Trophoblast cell (in vitro differentiated cells and primary cell): ENCODE measurements around the gene RXFP3.

Experiments
- DNase-seq, 2 donors: peaks; one replicate each; pipeline ENCODE4 v3.0.0-alpha.2; 2016
- H2AFZ ChIP-seq: 2 replicates; pipeline ENCODE4 v1.6.1; 2013; ENCODE audit warnings: low read length, moderate library complexity, mild to moderate bottlenecking; ENCODE audit not compliant: insufficient read depth, poor library complexity
- H2AK5ac ChIP-seq: 2 replicates; pipeline ENCODE4 v1.6.1; 2013; ENCODE audit warnings: mild to moderate bottlenecking, low read length
- H2BK120ac ChIP-seq: 2 replicates; pipeline ENCODE4 v1.6.1; 2013; ENCODE audit warnings: low read length, mild to moderate bottlenecking, moderate library complexity; ENCODE audit not compliant: insufficient read depth, poor library complexity
- H2BK12ac ChIP-seq: 2 replicates; pipeline ENCODE4 v1.6.1; 2013; ENCODE audit warnings: mild to moderate bottlenecking, low read length, moderate library complexity
- H2BK5ac ChIP-seq: 2 replicates; pipeline ENCODE4 v1.6.1; 2013; ENCODE audit warnings: low read length, low read depth, moderate library complexity, mild to moderate bottlenecking; ENCODE audit not compliant: poor library complexity
- H3K14ac ChIP-seq: 2 replicates; pipeline ENCODE4 v1.6.1; 2013; ENCODE audit warnings: mild to moderate bottlenecking, low read length
- H3K18ac ChIP-seq: 2 replicates; pipeline ENCODE4 v1.6.1; 2013; ENCODE audit warnings: mild to moderate bottlenecking, low read length
- H3K23ac ChIP-seq: 2 replicates; pipeline ENCODE4 v1.6.1; 2013; ENCODE audit warnings: low read length
- H3K27ac ChIP-seq: 2 replicates; pipeline ENCODE4 v1.5.1; 2013; ENCODE audit warnings: low read depth, mild to moderate bottlenecking, inconsistent platforms, low read length, moderate library complexity
- H3K27me3 ChIP-seq: 2 replicates; pipeline ENCODE4 v1.6.1; 2013; ENCODE audit warnings: inconsistent platforms, mild to moderate bottlenecking, low read length, moderate library complexity; ENCODE audit not compliant: insufficient read depth
- H3K36me3 ChIP-seq, 2 experiments: 1 replicate in 1 of 2; 2 replicates in 1 of 2; pipeline ENCODE4 v1.6.1; 2013; ENCODE audit warnings: low read length in 2 of 2, mild to moderate bottlenecking in 2 of 2, moderate library complexity in 1 of 2; ENCODE audit not compliant: insufficient read depth in 2 of 2, control insufficient read depth in 1 of 2
- H3K4ac ChIP-seq: 2 replicates; pipeline ENCODE4 v1.6.1; 2013; ENCODE audit warnings: low read depth, mild to moderate bottlenecking, low read length, moderate library complexity
- H3K4me1 ChIP-seq, 2 experiments: 1 replicate in 1 of 2; 2 replicates in 1 of 2; pipeline ENCODE4 v1.6.1; 2013; ENCODE audit warnings: low read length in 2 of 2, mild to moderate bottlenecking in 2 of 2, moderate library complexity in 1 of 2; ENCODE audit not compliant: insufficient read depth in 2 of 2, control insufficient read depth in 1 of 2
- H3K4me2 ChIP-seq: 2 replicates; pipeline ENCODE4 v1.6.1; 2013; ENCODE audit warnings: inconsistent platforms, mild to moderate bottlenecking, low read length, moderate library complexity
- H3K4me3 ChIP-seq: 2 replicates; pipeline ENCODE4 v1.5.1; 2013; ENCODE audit warnings: mild to moderate bottlenecking, low read depth, low read length, inconsistent platforms
- H3K79me1 ChIP-seq: one replicate; pipeline ENCODE4 v1.6.1; 2013; ENCODE audit warnings: low read length
- H3K79me2 ChIP-seq: 2 replicates; pipeline ENCODE4 v1.6.1; 2013; ENCODE audit warnings: low read length, mild to moderate bottlenecking; ENCODE audit not compliant: control insufficient read depth, insufficient read depth, poor library complexity
- H3K9ac ChIP-seq: 2 replicates; pipeline ENCODE4 v1.6.1; 2013; ENCODE audit warnings: mild to moderate bottlenecking, low read length
- H3K9me3 ChIP-seq: 2 replicates; pipeline ENCODE4 v1.6.1; 2013; ENCODE audit warnings: low read depth, mild to moderate bottlenecking, control low read depth, inconsistent platforms, low read length; ENCODE audit not compliant: insufficient read depth
- H4K12ac ChIP-seq: 2 replicates; pipeline ENCODE4 v1.6.1; 2013; ENCODE audit warnings: low read depth, mild to moderate bottlenecking, low read length, moderate library complexity
- H4K8ac ChIP-seq: 2 replicates; pipeline ENCODE4 v1.6.1; 2013; ENCODE audit warnings: low read depth, mild to moderate bottlenecking, low read length, moderate library complexity
- H4K91ac ChIP-seq: one replicate; pipeline ENCODE4 v1.6.1; 2013; ENCODE audit warnings: low read depth, mild to moderate bottlenecking, low read length, moderate library complexity
- WGBS: extraction: QIAGEN DNeasy Blood & Tissue Kit; methylation state at CpG from one replicate; pipeline ENCODE4 v1.1.7; 2013; ENCODE audit warnings: missing lambda C conversion rate; ENCODE audit not compliant: insufficient read length, insufficient coverage; ENCODE audit errors: extremely low coverage; 5-methylcytosine and 5-hydroxymethylcytosine counted together

Gene RXFP3

GRCh38 chr5:33938507-33938796, 2.3 kb downstream of the RXFP3 start:
- H3K9me3 ChIP-seq, result peaks cover 3% of the 10 kb centered on the region
- no peak overlapping the region for H2BK5ac ChIP-seq
- no peak for DNase-seq
- H3K79me1 ChIP-seq, result no peaks in the 10 kb centered on the region
- H3K4me1 ChIP-seq, result peaks cover 4% of the 10 kb centered on the region in 2 experiments
- H3K27ac ChIP-seq, result no peak overlapping the region
- no peak overlapping the region for H2AFZ ChIP-seq
- H3K4me3 ChIP-seq, result no peak overlapping the region
- no peak overlapping the region for H2BK120ac ChIP-seq
- no peak overlapping the region for H4K8ac ChIP-seq
- no peak overlapping the region for H3K14ac ChIP-seq
- no peak overlapping the region for H3K9ac ChIP-seq
- H3K36me3 ChIP-seq, result no peaks in the 10 kb centered on the region
- no peak overlapping the region for H3K18ac ChIP-seq
- no peak overlapping the region for H2AK5ac ChIP-seq
- H4K91ac ChIP-seq, result no peak overlapping the region
- no peak overlapping the region for H3K4ac ChIP-seq
- H3K4me2 ChIP-seq, result no peak overlapping the region
- no peaks in the 10 kb centered on the region for H3K27me3 ChIP-seq
- no CpG with 5 or more reads among the region's 14 CpGs for WGBS
- no peak overlapping the region for H4K12ac ChIP-seq
- no peaks in the 10 kb centered on the region for H3K79me2 ChIP-seq
- no peak overlapping the region for H2BK12ac ChIP-seq
- H3K23ac ChIP-seq, result no peak overlapping the region

GRCh38 chr5:33938881-33939280, 2.7 kb downstream of the RXFP3 start:
- Histone ChIP-seq H4K8ac (no peak overlapping the region), H4K12ac (no peak overlapping the region), H2AFZ (no peak overlapping the region), H4K91ac (no peak overlapping the region), H3K4me2 (no peak overlapping the region), H3K4me3 (no peak overlapping the region), H3K9me3 (peaks cover 3% of the 10 kb centered on the region), H3K4ac (no peak overlapping the region), H3K27ac (no peak overlapping the region), H3K14ac (no peak overlapping the region), H2BK12ac (no peak overlapping the region), H3K79me2 (no peaks in the 10 kb centered on the region), H3K9ac (no peak overlapping the region), H3K36me3 (no peaks in the 10 kb centered on the region), H3K18ac (no peak overlapping the region), H2AK5ac (no peak overlapping the region), H3K79me1 (no peaks in the 10 kb centered on the region), H2BK5ac (no peak overlapping the region), H3K4me1 (peaks cover 4% of the 10 kb centered on the region in 2 experiments), H2BK120ac (no peak overlapping the region), H3K27me3 (no peaks in the 10 kb centered on the region), H3K23ac (no peak overlapping the region)
- no peak for DNase-seq
- no CpG with 5 or more reads among the region's 15 CpGs for WGBS

- H3K9ac ChIP-seq, result no peak overlapping the region
- H3K4me2 ChIP-seq, result no peak overlapping the region
- DNase-seq, result no peak
- H3K27ac ChIP-seq, result no peak overlapping the region
- no peak overlapping the region for H3K23ac ChIP-seq
- H3K4ac ChIP-seq, result no peak overlapping the region
- no peak overlapping the region for H3K4me3 ChIP-seq
- H2BK12ac ChIP-seq, result no peak overlapping the region
- H4K8ac ChIP-seq, result no peak overlapping the region
- peaks cover 5% of the 10 kb centered on the region for H3K9me3 ChIP-seq
- no peak overlapping the region for H2BK120ac ChIP-seq
- no CpG with 5 or more reads among the region's 8 CpGs for WGBS
- H3K79me2 ChIP-seq, result no peaks in the 10 kb centered on the region
- no peak overlapping the region for H3K18ac ChIP-seq
- H3K36me3 ChIP-seq, result no peaks in the 10 kb centered on the region
- no peak overlapping the region for H2AK5ac ChIP-seq
- no peak overlapping the region for H4K91ac ChIP-seq
- no peak overlapping the region for H2BK5ac ChIP-seq
- no peaks in the 10 kb centered on the region for H3K27me3 ChIP-seq
- H2AFZ ChIP-seq, result no peak overlapping the region
- H4K12ac ChIP-seq, result no peak overlapping the region
- H3K79me1 ChIP-seq, result no peaks in the 10 kb centered on the region
- no peak overlapping the region for H3K14ac ChIP-seq
- peaks cover 4% of the 10 kb centered on the region in 2 experiments for H3K4me1 ChIP-seq
These were observed 3.5 kb downstream of the RXFP3 start for GRCh38 chr5:33939556-33940262.

GRCh38 chr5:33941090-33941489, 4.9 kb downstream of the RXFP3 start:
- H3K27ac ChIP-seq, result no peak overlapping the region
- no peak overlapping the region for H2AFZ ChIP-seq
- H3K4ac ChIP-seq, result no peak overlapping the region
- H4K91ac ChIP-seq, result no peak overlapping the region
- H4K12ac ChIP-seq, result no peak overlapping the region
- no peaks in the 10 kb centered on the region for H3K79me1 ChIP-seq
- H3K4me1 ChIP-seq, result peaks cover 3% of the 10 kb centered on the region in 2 experiments
- no peaks in the 10 kb centered on the region for H3K27me3 ChIP-seq
- no peak for DNase-seq
- H3K36me3 ChIP-seq, result no peaks in the 10 kb centered on the region
- H3K79me2 ChIP-seq, result no peaks in the 10 kb centered on the region
- H2BK120ac ChIP-seq, result no peak overlapping the region
- H3K4me2 ChIP-seq, result no peak overlapping the region
- H2BK5ac ChIP-seq, result no peak overlapping the region
- H3K9ac ChIP-seq, result no peak overlapping the region
- no peak overlapping the region for H2AK5ac ChIP-seq
- H3K4me3 ChIP-seq, result no peak overlapping the region
- H3K14ac ChIP-seq, result no peak overlapping the region
- no peak overlapping the region for H2BK12ac ChIP-seq
- no peak overlapping the region for H4K8ac ChIP-seq
- H3K18ac ChIP-seq, result no peak overlapping the region
- H3K9me3 ChIP-seq, result peaks cover 5% of the 10 kb centered on the region
- no CpG with 5 or more reads among the region's 5 CpGs for WGBS
- no peak overlapping the region for H3K23ac ChIP-seq
